SU-DHL-6 (cell line): ENCODE measurements around the gene FXYD1.

Experiments
- CTCF ChIP-seq: fragments of 200-600 bp; sonication (generic); IDR thresholded peaks from one replicate; pipeline ENCODE4 v1.5.1; 2017; ENCODE audit warnings: antibody characterized with exemption, mild to moderate bottlenecking, low read length, moderate library complexity; ENCODE audit not compliant: insufficient read depth, poor library complexity, severe bottlenecking
- EZH2phosphoT487 ChIP-seq: fragments of 200-600 bp; sonication (generic), shearing (Covaris generic); conservative IDR thresholded peaks from 2 replicates; pipeline ENCODE4 v1.6.1; 2018; ENCODE audit warnings: mild to moderate bottlenecking, antibody characterized with exemption, low read length, moderate library complexity, mixed read lengths

GRCh38 chr19:35136977-35137702 lies 1.5 kb upstream of the FXYD1 start:
- TF ChIP-seq CTCF (no peak), EZH2phosphoT487 (no peak)
